ENCODE measurements around the gene NDP.

GRCh38 chrX:44010626-44011025, 37.4 kb upstream of the NDP start:
- TF ChIP-seq CTCF (IDR thresholded peaks at IDR 0.05 in 2 of 3, conservative IDR thresholded peaks at IDR 0.05 in 1 of 3; ENCODE audit: control insufficient read depth in 2 of 3, extremely low read depth in 1 of 3, insufficient read depth in 1 of 3, low read depth in 3 of 3, low read length in 3 of 3) (no peak), MYC (IDR thresholded peaks at IDR 0.05; ENCODE audit: insufficient read depth, insufficient read length, insufficient replicate concordance, low read length, severe bottlenecking) (no peak), ZBTB33 (IDR thresholded peaks at IDR 0.05) (no peak), RB1 (IDR thresholded peaks at IDR 0.05; ENCODE audit: borderline replicate concordance) (no peak), MXI1 (IDR thresholded peaks at IDR 0.05; ENCODE audit: low read depth, low read length) (no peak), SP1 (IDR thresholded peaks at IDR 0.05; ENCODE audit: low read depth, low read length) (no peak), EZH2 (IDR thresholded peaks at IDR 0.05; ENCODE audit: borderline replicate concordance, control insufficient read depth, low read depth, low read length) (no peak), ZBTB11 (CRISPR knock-in tag; IDR thresholded peaks at IDR 0.05) (no peak), KAT2A (conservative IDR thresholded peaks at IDR 0.05; ENCODE audit: control insufficient read depth, low read depth, low read length) (no peak)

Measured in GM12878 (cell line).